ENCODE data around the gene CFAP92. TPM values are rescaled to one million over a fixed set of nuclear protein-coding genes. Genes with fewer than 3 reads are reported as not detected.

The CFAP92 gene
- total RNA-seq, 3 donors from 2014 or later, result 1.1 to 1.5 (median 1.3) TPM

GRCh38 chr3:128996726-128997125 lies 2.9 kb upstream of the CFAP92 start:
- H3K4me1 ChIP-seq (ENCODE audit: low read depth), result peaks cover 25% of the 10 kb centered on the region
- H3K4me3 ChIP-seq, result no peak overlapping the region
- ATAC-seq (no peak), DNase-seq (no peak)
- TF ChIP-seq CTCF (IDR thresholded peaks at IDR 0.05), result no peak
- intact Hi-C loops (cut with DNase I, micrococcal nuclease), result no loop called here
- no peaks in the 10 kb centered on the region for H3K9me3 ChIP-seq
- no peaks in the 10 kb centered on the region for H3K36me3 ChIP-seq (ENCODE audit: low read depth)

- Histone ChIP-seq H3K4me3 (no peak overlapping the region), H3K9me3 (no peaks in the 10 kb centered on the region), H3K36me3 (ENCODE audit: low read depth) (no peaks in the 10 kb centered on the region), H3K4me1 (ENCODE audit: low read depth) (peaks cover 20% of the 10 kb centered on the region)
- no peak for DNase-seq
- intact Hi-C loops (cut with DNase I, micrococcal nuclease), result no loop called here
- no peak for ATAC-seq
- TF ChIP-seq CTCF (IDR thresholded peaks at IDR 0.05), result no peak
Observed at GRCh38 chr3:128996200-128996599, 2.3 kb upstream of the CFAP92 start.

- H3K36me3 ChIP-seq (ENCODE audit: low read depth), result no peaks in the 10 kb centered on the region
- no peaks in the 10 kb centered on the region for H3K9me3 ChIP-seq
- ATAC-seq, result no peak
- no peak for TF ChIP-seq CTCF (IDR thresholded peaks at IDR 0.05)
- no peak overlapping the region for H3K4me3 ChIP-seq
- no peak for DNase-seq
- peaks cover 17% of the 10 kb centered on the region for H3K4me1 ChIP-seq (ENCODE audit: low read depth)
- intact Hi-C loops (cut with DNase I, micrococcal nuclease), result no loop called here
Observed at GRCh38 chr3:128995737-128996136, 1.9 kb upstream of the CFAP92 start.

GRCh38 chr3:128994581-128995546 lies 988 bp upstream of the CFAP92 start:
- ATAC-seq, result no peak
- intact Hi-C loops (cut with DNase I, micrococcal nuclease), result no loop called here
- H3K9me3 ChIP-seq, result no peaks in the 10 kb centered on the region

GRCh38 chr3:128994173-128994512 lies 267 bp upstream of the CFAP92 start:
- H3K4me1 ChIP-seq (ENCODE audit: low read depth), result peaks cover 15% of the 10 kb centered on the region
- H3K4me3 ChIP-seq, result no peak overlapping the region
- ATAC-seq (no peak), DNase-seq (no peak)
- no peaks in the 10 kb centered on the region for H3K9me3 ChIP-seq
- TF ChIP-seq CTCF (IDR thresholded peaks at IDR 0.05), result no peak
- H3K36me3 ChIP-seq (ENCODE audit: low read depth), result no peaks in the 10 kb centered on the region
- intact Hi-C loops (cut with DNase I, micrococcal nuclease), result no loop called here

More at GRCh38 chr3:128994581-128995546, 988 bp upstream of the CFAP92 start:
- Histone ChIP-seq H3K4me1 (ENCODE audit: low read depth) (peaks cover 15% of the 10 kb centered on the region), H3K36me3 (ENCODE audit: low read depth) (no peaks in the 10 kb centered on the region), H3K4me3 (no peak overlapping the region)
- DNase-seq, result no peak
- no peak for TF ChIP-seq CTCF (IDR thresholded peaks at IDR 0.05)

Data from mucosa of descending colon (tissue), 3 donors.